ENCODE data around the gene HNRNPLL. TPM values are rescaled to one million over a fixed set of nuclear protein-coding genes. Genes with fewer than 3 reads are reported as not detected.
A peak's percentile ranks its signal among the peaks of the same experiment; 100 is the strongest.

HNRNPLL gene
- total and polyA plus RNA-seq, 2 experiments from 2014 or later: 42.5 to 53.4 TPM

DNA sequence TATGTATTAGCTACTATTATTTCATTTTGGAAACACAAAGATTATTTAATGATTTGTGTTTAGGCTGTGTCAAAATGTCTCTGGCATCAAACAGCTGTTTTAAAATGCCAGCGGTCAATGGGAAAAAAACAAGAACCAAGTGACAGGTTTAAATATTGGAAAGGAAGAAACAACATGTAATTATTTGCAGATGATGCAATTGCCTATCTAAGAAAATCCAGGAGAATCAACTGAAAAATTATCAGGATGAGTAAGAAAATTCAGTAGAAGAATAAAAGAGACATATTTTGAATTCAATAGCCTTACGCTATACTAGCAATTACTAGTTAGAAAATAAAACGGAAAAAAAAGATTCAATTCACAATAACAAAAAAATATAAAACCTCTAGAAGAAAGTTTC is 51.6 kb downstream of the HNRNPLL start (continued):
- TF ChIP-seq, protein P1, sequence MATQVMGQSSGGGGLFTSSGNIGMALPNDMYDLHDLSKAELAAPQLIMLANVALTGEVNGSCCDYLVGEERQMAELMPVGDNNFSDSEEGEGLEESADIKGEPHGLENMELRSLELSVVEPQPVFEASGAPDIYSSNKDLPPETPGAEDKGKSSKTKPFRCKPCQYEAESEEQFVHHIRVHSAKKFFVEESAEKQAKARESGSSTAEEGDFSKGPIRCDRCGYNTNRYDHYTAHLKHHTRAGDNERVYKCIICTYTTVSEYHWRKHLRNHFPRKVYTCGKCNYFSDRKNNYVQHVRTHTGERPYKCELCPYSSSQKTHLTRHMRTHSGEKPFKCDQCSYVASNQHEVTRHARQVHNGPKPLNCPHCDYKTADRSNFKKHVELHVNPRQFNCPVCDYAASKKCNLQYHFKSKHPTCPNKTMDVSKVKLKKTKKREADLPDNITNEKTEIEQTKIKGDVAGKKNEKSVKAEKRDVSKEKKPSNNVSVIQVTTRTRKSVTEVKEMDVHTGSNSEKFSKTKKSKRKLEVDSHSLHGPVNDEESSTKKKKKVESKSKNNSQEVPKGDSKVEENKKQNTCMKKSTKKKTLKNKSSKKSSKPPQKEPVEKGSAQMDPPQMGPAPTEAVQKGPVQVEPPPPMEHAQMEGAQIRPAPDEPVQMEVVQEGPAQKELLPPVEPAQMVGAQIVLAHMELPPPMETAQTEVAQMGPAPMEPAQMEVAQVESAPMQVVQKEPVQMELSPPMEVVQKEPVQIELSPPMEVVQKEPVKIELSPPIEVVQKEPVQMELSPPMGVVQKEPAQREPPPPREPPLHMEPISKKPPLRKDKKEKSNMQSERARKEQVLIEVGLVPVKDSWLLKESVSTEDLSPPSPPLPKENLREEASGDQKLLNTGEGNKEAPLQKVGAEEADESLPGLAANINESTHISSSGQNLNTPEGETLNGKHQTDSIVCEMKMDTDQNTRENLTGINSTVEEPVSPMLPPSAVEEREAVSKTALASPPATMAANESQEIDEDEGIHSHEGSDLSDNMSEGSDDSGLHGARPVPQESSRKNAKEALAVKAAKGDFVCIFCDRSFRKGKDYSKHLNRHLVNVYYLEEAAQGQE (IDR thresholded peaks at IDR 0.05; ENCODE audit: unreplicated experiment): no peak

DNA sequence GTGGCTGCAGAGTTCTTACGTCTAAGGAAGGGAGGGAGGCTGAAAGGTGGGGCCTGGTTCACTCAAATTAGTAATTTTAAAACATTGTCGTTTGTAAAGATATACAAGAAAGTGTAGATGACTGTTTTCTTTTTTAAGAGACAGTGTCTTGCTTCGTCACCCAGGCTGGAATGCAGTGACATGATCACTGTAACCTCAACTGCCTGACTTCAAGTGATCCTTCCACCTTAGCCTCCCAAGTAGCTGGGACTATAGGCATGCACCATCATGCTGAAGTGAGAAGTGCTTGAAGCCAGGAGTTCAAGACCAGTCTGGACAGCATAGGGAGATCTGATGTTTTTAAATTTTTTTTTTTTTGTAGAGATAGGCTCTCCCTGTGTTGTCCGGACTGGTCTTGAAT is 52.9 kb downstream of the HNRNPLL start:
- no peaks in the 10 kb centered on the region for H3K9me3 Mint-ChIP-seq
- DNase-seq (ENCODE audit: low spot score) (no peak), ATAC-seq (peak; percentile 19; the same call in 2 of the 3 replicates)
- Histone ChIP-seq H3F3A (replicated peaks; ENCODE audit: low read depth) (no peaks in the 10 kb centered on the region), H3K4me2 (peak overlapping the region; percentile 45; the same call in 1 of the 2 replicates), H3K27me3 (ENCODE audit: insufficient read depth) (no peaks in the 10 kb centered on the region), H3K36me3 (ENCODE audit: insufficient read depth) (no peaks in the 10 kb centered on the region), H3K79me2 (replicated peaks; ENCODE audit: insufficient read depth) (no peaks in the 10 kb centered on the region), H3K4me1 (ENCODE audit: insufficient read depth) (peaks cover 10% of the 10 kb centered on the region; the same call in 1 of the 2 replicates), H2AFZ (no peak overlapping the region), H4K20me1 (replicated peaks; ENCODE audit: insufficient read depth) (no peaks in the 10 kb centered on the region), H3K27ac (ENCODE audit: low read depth) (peak overlapping the region; percentile 40; the same call in 1 of the 2 replicates), H3K9me2 (ENCODE audit: insufficient read depth) (no peaks in the 10 kb centered on the region), H3K4me3 (no peak overlapping the region)
- peaks cover 14% of the 10 kb centered on the region; the same call in 2 of the 3 replicates for H3K4me1 Mint-ChIP-seq
- no peak overlapping the region for H3K4me3 Mint-ChIP-seq
- peaks cover 4% of the 10 kb centered on the region for H3K27me3 Mint-ChIP-seq (ENCODE audit: insufficient read depth, low read depth, poor library complexity)
- TF ChIP-seq, protein P2, sequence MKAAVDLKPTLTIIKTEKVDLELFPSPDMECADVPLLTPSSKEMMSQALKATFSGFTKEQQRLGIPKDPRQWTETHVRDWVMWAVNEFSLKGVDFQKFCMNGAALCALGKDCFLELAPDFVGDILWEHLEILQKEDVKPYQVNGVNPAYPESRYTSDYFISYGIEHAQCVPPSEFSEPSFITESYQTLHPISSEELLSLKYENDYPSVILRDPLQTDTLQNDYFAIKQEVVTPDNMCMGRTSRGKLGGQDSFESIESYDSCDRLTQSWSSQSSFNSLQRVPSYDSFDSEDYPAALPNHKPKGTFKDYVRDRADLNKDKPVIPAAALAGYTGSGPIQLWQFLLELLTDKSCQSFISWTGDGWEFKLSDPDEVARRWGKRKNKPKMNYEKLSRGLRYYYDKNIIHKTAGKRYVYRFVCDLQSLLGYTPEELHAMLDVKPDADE (IDR thresholded peaks at IDR 0.05): no peak
- TF ChIP-seq EZH2 (IDR thresholded peaks at IDR 0.05; ENCODE audit: low read depth, unreplicated experiment) (no peak), CREB1 (CRISPR knock-in tag; IDR thresholded peaks at IDR 0.05; ENCODE audit: low read depth) (no peak)
- H3K27ac Mint-ChIP-seq: peak overlapping the region; percentile 80
- H3K36me3 Mint-ChIP-seq (ENCODE audit: low read depth): peaks cover 3% of the 10 kb centered on the region; the same call in 1 of the 3 replicates

DNA sequence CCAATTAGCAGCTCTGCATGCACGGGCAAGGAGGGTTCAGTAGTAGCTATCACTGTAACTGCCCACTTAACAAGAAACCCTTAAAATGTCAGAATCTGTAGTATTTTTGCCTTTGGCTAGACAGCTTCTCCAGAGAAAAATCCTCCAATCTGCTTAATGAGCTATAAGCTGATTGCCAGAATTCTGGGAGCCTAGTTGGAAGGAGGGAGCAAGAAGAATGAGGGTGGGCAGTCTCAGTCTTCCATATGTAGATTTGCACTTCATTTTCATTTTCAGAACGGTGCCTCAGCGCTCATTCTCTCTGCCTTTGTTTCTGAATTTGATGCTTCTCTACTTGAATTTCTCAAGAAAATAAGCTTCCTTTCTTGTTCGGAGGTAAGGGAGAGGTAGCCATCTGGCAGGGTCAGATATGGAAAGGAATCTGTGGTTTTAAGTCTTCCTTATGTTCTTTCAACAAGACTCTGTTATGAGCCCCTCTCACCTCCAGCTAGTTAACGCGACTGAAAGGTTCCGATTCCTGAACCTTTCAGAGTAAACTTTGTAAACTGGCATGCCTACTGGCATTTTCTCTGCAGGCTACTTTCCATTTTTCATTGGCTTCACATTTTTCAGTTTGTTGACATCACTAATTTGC is 53.5 kb downstream of the HNRNPLL start:
- Histone ChIP-seq H3K27ac (ENCODE audit: low read depth) (peak overlapping the region; percentile 40; the same call in 1 of the 2 replicates), H3K9me2 (ENCODE audit: insufficient read depth) (no peaks in the 10 kb centered on the region), H3K36me3 (ENCODE audit: insufficient read depth) (no peaks in the 10 kb centered on the region), H2AFZ (no peak overlapping the region), H3F3A (replicated peaks; ENCODE audit: low read depth) (no peaks in the 10 kb centered on the region), H3K4me3 (no peak overlapping the region), H3K4me1 (ENCODE audit: insufficient read depth) (peaks cover 10% of the 10 kb centered on the region; the same call in 1 of the 2 replicates), H4K20me1 (replicated peaks; ENCODE audit: insufficient read depth) (no peaks in the 10 kb centered on the region), H3K79me2 (replicated peaks; ENCODE audit: insufficient read depth) (no peaks in the 10 kb centered on the region), H3K27me3 (ENCODE audit: insufficient read depth) (no peaks in the 10 kb centered on the region), H3K4me2 (peak overlapping the region; percentile 45; the same call in 1 of the 2 replicates)
- peaks cover 4% of the 10 kb centered on the region for H3K27me3 Mint-ChIP-seq (ENCODE audit: insufficient read depth, low read depth, poor library complexity)
- H3K27ac Mint-ChIP-seq: peak overlapping the region; percentile 80
- H3K9me3 Mint-ChIP-seq: no peaks in the 10 kb centered on the region
- H3K4me3 Mint-ChIP-seq: no peak overlapping the region
- DNase-seq (ENCODE audit: low spot score) (no peak), ATAC-seq (no peak)
- peaks cover 3% of the 10 kb centered on the region; the same call in 1 of the 3 replicates for H3K36me3 Mint-ChIP-seq (ENCODE audit: low read depth)
- H3K4me1 Mint-ChIP-seq: peaks cover 16% of the 10 kb centered on the region; the same call in 2 of the 3 replicates
- no peak for TF ChIP-seq STAT1 (IDR thresholded peaks at IDR 0.05; ENCODE audit: unreplicated experiment)
- TF ChIP-seq NANOG (IDR thresholded peaks at IDR 0.05; ENCODE audit: borderline replicate concordance): no peak
- no peak for TF ChIP-seq ZNF114 (CRISPR knock-in tag; IDR thresholded peaks at IDR 0.05)
- no peak for TF ChIP-seq EZH2phosphoT487 (IDR thresholded peaks at IDR 0.05; ENCODE audit: unreplicated experiment)
- TF ChIP-seq EZH2 (IDR thresholded peaks at IDR 0.05; ENCODE audit: low read depth, unreplicated experiment): no peak
- TF ChIP-seq POLR2AphosphoS5 (IDR thresholded peaks at IDR 0.05; ENCODE audit: low read depth): no peak
- TF ChIP-seq, protein P1 (IDR thresholded peaks at IDR 0.05; ENCODE audit: unreplicated experiment): no peak
- TF ChIP-seq JUNB (IDR thresholded peaks at IDR 0.05; ENCODE audit: unreplicated experiment): no peak
- TF ChIP-seq, protein P3, sequence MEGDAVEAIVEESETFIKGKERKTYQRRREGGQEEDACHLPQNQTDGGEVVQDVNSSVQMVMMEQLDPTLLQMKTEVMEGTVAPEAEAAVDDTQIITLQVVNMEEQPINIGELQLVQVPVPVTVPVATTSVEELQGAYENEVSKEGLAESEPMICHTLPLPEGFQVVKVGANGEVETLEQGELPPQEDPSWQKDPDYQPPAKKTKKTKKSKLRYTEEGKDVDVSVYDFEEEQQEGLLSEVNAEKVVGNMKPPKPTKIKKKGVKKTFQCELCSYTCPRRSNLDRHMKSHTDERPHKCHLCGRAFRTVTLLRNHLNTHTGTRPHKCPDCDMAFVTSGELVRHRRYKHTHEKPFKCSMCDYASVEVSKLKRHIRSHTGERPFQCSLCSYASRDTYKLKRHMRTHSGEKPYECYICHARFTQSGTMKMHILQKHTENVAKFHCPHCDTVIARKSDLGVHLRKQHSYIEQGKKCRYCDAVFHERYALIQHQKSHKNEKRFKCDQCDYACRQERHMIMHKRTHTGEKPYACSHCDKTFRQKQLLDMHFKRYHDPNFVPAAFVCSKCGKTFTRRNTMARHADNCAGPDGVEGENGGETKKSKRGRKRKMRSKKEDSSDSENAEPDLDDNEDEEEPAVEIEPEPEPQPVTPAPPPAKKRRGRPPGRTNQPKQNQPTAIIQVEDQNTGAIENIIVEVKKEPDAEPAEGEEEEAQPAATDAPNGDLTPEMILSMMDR (conservative IDR thresholded peaks at IDR 0.05; ENCODE audit: low read depth in 2 of 2): no peak
